Esophagus (tissue), 2 donors: Measurements from ENCODE around the gene DAPK2. TPM values are rescaled to one million over a fixed set of nuclear protein-coding genes. Genes with fewer than 3 reads are reported as not detected.
A peak's percentile ranks its signal among the peaks of the same experiment; 100 is the strongest.
"Not testable (repeated sequence)": the region's sequence is repeated elsewhere in the genome, so short reads cannot be mapped to it uniquely, and the experiment has no call there.

Source experiments
- H3K27ac ChIP-seq, 2 donors: one replicate each; pipeline ENCODE4 v1.5.1; 2013; ENCODE audit warnings: low read depth in 2 of 2, mild to moderate bottlenecking in 2 of 2, inconsistent platforms in 1 of 2, low read length in 1 of 2, moderate library complexity in 1 of 2
- H3K27me3 ChIP-seq, 2 donors: one replicate each; pipeline ENCODE4 v1.6.1; 2013; ENCODE audit warnings: low read length in 2 of 2, control low read depth in 1 of 2, mild to moderate bottlenecking in 1 of 2; ENCODE audit not compliant: insufficient read depth in 2 of 2, control insufficient read depth in 1 of 2
- H3K36me3 ChIP-seq, 2 donors: one replicate each; pipeline ENCODE4 v1.6.1; 2013; ENCODE audit warnings: low read length in 1 of 2; ENCODE audit not compliant: control insufficient read depth in 2 of 2, insufficient read depth in 2 of 2
- H3K4me1 ChIP-seq, 2 donors: one replicate each; pipeline ENCODE4 v1.6.1; 2013; ENCODE audit warnings: low read length in 1 of 2; ENCODE audit not compliant: control insufficient read depth in 2 of 2, insufficient read depth in 2 of 2
- H3K4me3 ChIP-seq, 2 donors: one replicate each; pipeline ENCODE4 v1.5.1; 2013; ENCODE audit warnings: low read length in 2 of 2, mild to moderate bottlenecking in 2 of 2, low read depth in 1 of 2, moderate library complexity in 1 of 2
- H3K9me3 ChIP-seq, 2 donors: one replicate each; pipeline ENCODE4 v1.6.1; 2013; ENCODE audit warnings: mild to moderate bottlenecking in 2 of 2, low read depth in 1 of 2, low read length in 1 of 2, moderate library complexity in 1 of 2; ENCODE audit not compliant: control insufficient read depth in 2 of 2, insufficient read depth in 1 of 2
- WGBS, 2 donors: extraction: QIAGEN DNeasy Blood & Tissue Kit; methylation state at CpG; one replicate each; pipeline ENCODE4 v1.1.7; 2013; 5-methylcytosine and 5-hydroxymethylcytosine counted together
- polyA plus RNA-seq, 2 donors: library from polyadenylated mRNA; stranded (reverse); fragments of 200-250 nt; gene quantifications; one replicate each; pipeline ENCODE4 v1.2.3, GENCODE V29; 2013
- donor health status: healthy with polysubstance abuse.
- donor health status: Bipolar disorder and iron deficiency.

Gene DAPK2
- polyA plus RNA-seq, 2 donors, result 1.9 to 8.9 TPM

DNA sequence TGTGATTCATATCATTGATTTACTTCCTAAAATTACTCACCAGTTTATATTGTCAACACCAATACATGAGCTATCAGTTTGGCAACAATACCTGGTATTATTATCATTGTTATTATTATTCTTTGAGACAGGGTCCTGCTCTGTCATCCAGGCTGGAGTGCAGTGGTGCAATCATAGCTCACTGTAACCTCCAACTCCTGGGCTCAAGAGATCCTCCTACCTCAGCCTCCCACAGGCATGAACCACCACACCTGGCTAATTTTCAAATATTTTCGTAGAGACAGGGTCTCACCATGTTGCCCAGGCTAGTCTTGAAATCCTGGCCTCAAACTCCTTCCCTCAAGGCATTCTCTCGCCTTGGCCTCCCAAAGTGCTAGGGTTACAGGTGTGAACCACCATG lies 27.2 kb upstream of the DAPK2 start:
- not testable (repeated sequence) for H3K4me1 ChIP-seq, H3K27me3 ChIP-seq, H3K4me3 ChIP-seq, H3K9me3 ChIP-seq, H3K27ac ChIP-seq, H3K36me3 ChIP-seq
- 94 to 98% methylated on average over 2 of the region's 2 CpGs for WGBS, 2 donors

DNA sequence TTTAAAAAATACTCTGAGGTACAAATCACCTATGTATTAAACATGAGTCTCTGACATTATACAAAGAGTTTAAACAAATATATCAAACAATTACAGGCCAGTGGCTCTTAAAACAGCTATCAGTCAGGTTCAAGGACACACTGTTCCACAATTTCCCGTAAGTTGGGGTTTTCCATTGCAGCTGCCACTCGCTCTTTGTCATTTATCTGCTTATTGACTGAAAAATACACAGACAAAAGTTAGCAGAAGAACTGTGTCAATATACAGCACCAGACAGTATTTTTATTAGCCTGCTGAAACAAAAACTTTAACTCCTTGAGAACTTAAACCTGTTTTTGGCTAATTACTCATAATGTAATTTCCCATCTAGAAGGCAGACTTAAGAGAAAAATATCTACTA lies 26.5 kb upstream of the DAPK2 start:
- H3K4me3 ChIP-seq, result no peak overlapping the region
- no peak overlapping the region for H3K27ac ChIP-seq
- WGBS, 2 donors, result 86% methylated on average over 2 of the region's 2 CpGs
- peaks cover 0 to 3% of the 10 kb centered on the region in 2 donors for H3K36me3 ChIP-seq
- no peaks in the 10 kb centered on the region for H3K9me3 ChIP-seq
- no peaks in the 10 kb centered on the region for H3K27me3 ChIP-seq
- H3K4me1 ChIP-seq, result no peaks in the 10 kb centered on the region

DNA sequence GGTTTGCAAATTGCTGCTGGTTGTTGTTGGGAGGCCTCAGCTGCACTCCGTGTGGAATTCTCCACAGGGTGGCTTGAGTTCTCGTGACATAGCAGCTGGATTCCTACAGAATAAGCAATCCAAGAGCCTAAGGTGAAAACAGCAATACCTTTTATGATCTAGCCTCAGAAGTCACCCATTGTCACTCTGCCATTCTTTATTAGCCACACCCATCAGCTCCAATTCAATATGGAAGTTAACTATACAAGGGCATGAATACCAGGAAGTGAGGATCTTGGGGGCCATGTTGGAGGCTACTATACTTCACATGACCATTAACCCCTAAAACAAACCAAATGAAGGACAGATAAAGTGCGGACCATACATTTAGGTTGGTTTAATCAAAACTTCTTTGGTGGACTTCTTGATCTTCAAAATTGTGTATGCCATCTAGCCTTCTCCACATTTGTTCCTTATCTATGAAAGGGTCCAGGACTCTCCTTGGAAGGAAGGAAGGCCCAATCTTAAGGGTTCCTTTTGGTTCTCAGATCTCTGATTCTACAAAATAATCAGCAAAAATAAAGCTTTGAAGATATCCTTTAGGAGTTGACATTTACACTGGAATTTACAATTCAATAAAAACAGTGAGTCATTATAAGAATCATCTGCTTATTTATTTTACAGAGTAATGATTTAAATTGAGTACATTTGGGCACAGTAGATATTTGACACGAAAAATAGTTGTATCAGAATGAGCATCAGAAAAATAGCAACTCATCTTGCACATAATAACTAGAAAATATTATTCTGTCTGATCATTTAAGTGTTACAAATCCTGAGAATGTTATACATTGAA lies 25.9 kb upstream of the DAPK2 start:
- Histone ChIP-seq H3K4me3 (no peak overlapping the region), H3K27me3 (no peaks in the 10 kb centered on the region), H3K4me1 (no peaks in the 10 kb centered on the region), H3K27ac (peak overlapping the region in 1 of 2 donors; percentile 71), H3K9me3 (no peaks in the 10 kb centered on the region), H3K36me3 (peaks cover 0 to 3% of the 10 kb centered on the region in 2 donors)
- WGBS, 2 donors, result 91 to 94% methylated on average over 4 of the region's 4 CpGs

DNA sequence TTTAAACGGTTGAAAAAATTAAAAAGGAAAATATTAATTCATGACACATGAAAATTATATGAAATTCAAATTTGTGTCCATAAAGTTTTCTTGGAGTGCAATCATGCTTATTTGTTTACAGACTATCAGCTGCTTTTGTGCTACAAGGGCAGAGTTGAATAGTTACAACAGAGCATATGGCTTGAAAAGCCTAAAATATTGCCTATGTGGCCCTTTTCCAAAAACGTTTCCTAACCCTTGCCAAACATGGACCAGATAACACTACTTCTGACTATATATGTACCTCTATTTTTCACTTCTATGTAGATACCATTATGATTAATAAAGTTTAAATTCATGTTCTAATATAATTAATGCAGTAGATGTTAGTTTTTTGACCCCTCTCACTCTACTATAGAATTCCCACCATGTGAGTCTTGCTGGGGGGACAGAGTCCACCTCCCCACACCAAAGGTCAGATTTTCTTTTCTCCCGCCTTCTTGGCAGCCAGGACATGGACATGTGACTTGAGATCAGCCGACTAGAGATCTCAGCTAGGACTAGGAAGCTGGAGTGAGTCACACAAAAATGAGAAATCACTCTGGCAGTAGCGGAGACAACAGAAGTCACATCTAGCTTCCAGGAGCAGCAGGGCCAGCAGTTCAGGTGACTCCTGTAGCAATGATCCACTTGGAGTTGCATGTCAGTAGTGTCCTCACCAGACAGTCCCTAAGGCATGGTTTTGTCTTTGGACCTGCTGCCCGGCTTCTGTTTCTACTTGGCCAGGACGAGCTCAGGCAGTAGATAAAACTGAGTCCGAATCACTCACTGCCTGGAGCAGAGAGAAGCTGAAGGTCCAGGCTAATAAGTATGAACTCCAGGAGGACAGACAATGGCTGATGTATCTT lies 24.9 kb upstream of the DAPK2 start:
- no peaks in the 10 kb centered on the region for H3K4me1 ChIP-seq
- no peaks in the 10 kb centered on the region for H3K27me3 ChIP-seq
- H3K27ac ChIP-seq, result peak overlapping the region in 1 of 2 donors; percentile 71
- WGBS, 2 donors, result 44 to 55% methylated on average over 8 of the region's 8 CpGs
- no peak overlapping the region for H3K4me3 ChIP-seq
- peaks cover 0 to 3% of the 10 kb centered on the region in 2 donors for H3K36me3 ChIP-seq
- no peaks in the 10 kb centered on the region for H3K9me3 ChIP-seq

DNA sequence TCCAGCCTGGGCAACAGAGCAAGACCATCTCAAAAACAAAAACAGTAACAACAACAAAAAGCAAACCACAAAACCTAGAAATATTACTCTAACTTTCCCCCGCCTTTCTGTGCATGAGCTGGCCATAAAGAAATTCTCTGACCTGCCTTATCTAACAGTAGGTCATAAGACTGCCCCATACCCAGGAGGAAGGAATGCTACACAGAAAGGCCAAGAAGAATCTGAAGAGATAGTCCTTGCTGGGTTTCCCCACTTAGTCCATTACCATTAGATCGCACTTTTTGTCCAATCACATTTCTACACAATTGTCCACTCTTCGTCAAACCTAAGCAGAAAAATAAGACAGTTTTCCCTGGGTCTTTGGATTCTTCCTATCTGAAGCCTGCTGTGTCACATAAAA lies 23.8 kb upstream of the DAPK2 start:
- no peak overlapping the region for H3K4me3 ChIP-seq

DNA sequence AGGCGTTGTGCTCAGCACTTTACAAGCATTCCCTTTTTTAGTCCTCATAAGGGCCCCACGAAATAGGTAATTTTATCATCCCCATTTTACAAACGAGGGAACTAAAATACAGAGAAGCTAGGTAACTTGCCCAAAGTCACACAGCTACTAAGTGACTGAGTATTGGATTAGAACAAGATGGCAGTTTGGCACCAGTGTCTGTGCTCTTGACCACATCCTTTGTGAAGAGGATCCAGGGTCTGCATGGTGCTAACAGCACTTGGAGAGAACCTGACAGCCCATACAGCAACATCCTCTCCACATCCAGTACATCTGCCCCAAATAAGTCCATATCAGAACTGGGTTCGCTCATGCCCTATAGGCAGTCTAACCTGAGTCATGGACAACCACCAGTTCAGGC lies 21.8 kb upstream of the DAPK2 start:
- no peak overlapping the region for H3K4me3 ChIP-seq
- no peaks in the 10 kb centered on the region for H3K9me3 ChIP-seq
- no peaks in the 10 kb centered on the region for H3K27me3 ChIP-seq
- peaks cover 0 to 3% of the 10 kb centered on the region in 2 donors for H3K36me3 ChIP-seq
- no peaks in the 10 kb centered on the region for H3K4me1 ChIP-seq
- 58% methylated on average over 4 of the region's 4 CpGs for WGBS, 2 donors
- no peak overlapping the region for H3K27ac ChIP-seq

More for the DNA sequence above, 23.8 kb upstream of the DAPK2 start:
- no peaks in the 10 kb centered on the region for H3K4me1 ChIP-seq
- H3K27me3 ChIP-seq, result no peaks in the 10 kb centered on the region
- H3K9me3 ChIP-seq, result no peaks in the 10 kb centered on the region
- no peak overlapping the region for H3K27ac ChIP-seq
- H3K36me3 ChIP-seq, result peaks cover 0 to 3% of the 10 kb centered on the region in 2 donors
- 96% methylated on average over 3 of the region's 3 CpGs for WGBS, 2 donors

DNA sequence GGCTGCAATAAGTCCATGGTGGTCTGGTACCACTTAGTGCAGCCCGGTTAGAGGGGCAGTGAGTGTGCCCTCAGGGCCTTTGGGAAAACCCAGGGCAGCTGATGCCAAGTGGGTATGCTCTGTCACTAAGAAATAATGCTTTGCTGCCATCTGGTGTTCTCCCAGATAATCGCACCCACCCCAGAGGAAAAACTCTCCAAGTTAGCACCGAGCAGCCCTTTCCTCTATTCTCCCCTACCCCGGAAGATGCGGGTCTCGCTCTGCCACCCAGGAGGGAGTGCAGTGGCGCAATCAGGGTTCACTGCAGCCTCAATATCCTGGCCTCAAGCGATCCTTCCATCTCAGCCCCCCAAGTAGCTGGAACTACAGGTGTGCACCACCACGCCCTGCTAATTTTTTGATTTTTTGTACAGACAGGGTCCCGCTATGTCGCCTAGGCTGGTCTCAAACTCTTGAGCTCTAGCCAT lies 21.3 kb upstream of the DAPK2 start:
- WGBS, 2 donors, result 18 to 20% methylated on average over 11 of the region's 11 CpGs
- Histone ChIP-seq H3K27me3 (no peaks in the 10 kb centered on the region), H3K27ac (no peak overlapping the region), H3K36me3 (peaks cover 0 to 3% of the 10 kb centered on the region in 2 donors), H3K9me3 (no peaks in the 10 kb centered on the region), H3K4me3 (no peak overlapping the region), H3K4me1 (no peaks in the 10 kb centered on the region)

DNA sequence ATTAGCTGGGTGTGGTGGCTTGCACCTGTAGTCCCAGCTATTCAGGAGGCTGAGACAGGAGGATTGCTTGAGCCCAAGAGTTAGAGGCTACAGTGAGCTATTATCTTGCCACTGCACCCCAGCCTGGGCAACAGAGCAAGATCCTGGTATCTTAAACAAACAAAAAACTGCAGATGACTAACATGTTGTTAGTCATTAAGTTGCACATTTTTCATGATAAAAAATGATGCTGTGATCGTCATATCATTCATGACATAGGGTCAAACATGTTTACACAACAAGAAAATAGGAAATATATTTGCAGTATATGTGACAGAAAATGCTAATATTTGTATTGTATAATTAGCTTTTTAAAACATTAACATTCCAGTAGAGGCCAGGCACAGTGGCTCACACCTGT lies 20.2 kb upstream of the DAPK2 start:
- H3K4me1 ChIP-seq, result no peaks in the 10 kb centered on the region
- H3K36me3 ChIP-seq, result no peaks in the 10 kb centered on the region
- no peak overlapping the region for H3K27ac ChIP-seq
- no peaks in the 10 kb centered on the region for H3K27me3 ChIP-seq
- H3K4me3 ChIP-seq, result no peak overlapping the region
- WGBS, 2 donors, result 35 to 37% methylated on average over 1 of the region's 1 CpG
- H3K9me3 ChIP-seq, result no peaks in the 10 kb centered on the region

DNA sequence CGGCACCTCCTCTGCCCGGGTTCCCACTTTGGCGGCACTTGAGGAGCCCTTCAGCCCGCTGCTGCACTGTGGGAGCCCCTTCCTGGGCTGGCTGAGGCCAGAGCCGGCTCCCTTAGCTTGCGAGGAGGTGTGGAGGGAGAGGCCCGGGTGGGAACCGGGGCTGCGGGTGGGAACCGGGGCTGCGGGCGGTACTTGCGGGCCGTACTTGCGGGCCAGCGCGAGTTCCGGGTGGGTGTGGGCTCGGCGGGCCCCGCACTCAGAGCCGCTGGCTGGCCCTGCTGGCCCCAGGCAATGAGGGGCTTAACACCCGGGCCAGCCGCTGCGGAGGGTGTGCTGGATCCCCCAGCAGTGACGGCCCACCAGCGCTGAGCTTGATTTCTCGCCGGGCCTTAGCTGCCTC lies 14.4 kb upstream of the DAPK2 start:
- no peak overlapping the region for H3K27ac ChIP-seq
- no peaks in the 10 kb centered on the region for H3K27me3 ChIP-seq
- no peaks in the 10 kb centered on the region for H3K4me1 ChIP-seq
- no peaks in the 10 kb centered on the region for H3K9me3 ChIP-seq
- no peaks in the 10 kb centered on the region for H3K36me3 ChIP-seq
- WGBS, 2 donors, result 96% methylated on average over 29 of the region's 29 CpGs
- no peak overlapping the region for H3K4me3 ChIP-seq
